Measurements from ENCODE around the gene SGCD.

SGCD gene

GRCh38 chr5:156802501-156802900 is 475.5 kb downstream of the SGCD start:
- DNase-seq = no peak

- no peak for DNase-seq
These were observed 476.4 kb downstream of the SGCD start for GRCh38 chr5:156803404-156803803.

GRCh38 chr5:156812959-156813358 is 486.0 kb downstream of the SGCD start:
- no peak for DNase-seq

- DNase-seq = no peak
These were observed 489.1 kb downstream of the SGCD start for GRCh38 chr5:156815988-156816599.

Data from activated effector memory CD4-positive, alpha-beta T cell treated with Interleukin-2 at 50 U/mL for 16 hours (primary cell).